HG03095 (cell line): ENCODE results near the gene CD52.

ENCODE experiments used
- ATAC-seq: cut with Tn5 transposase; IDR thresholded peaks from one replicate; pipeline ENCODE4 v1.9.1; 2021; ENCODE audit warnings: moderate library complexity; ENCODE audit not compliant: unreplicated experiment

CD52 gene

DNA sequence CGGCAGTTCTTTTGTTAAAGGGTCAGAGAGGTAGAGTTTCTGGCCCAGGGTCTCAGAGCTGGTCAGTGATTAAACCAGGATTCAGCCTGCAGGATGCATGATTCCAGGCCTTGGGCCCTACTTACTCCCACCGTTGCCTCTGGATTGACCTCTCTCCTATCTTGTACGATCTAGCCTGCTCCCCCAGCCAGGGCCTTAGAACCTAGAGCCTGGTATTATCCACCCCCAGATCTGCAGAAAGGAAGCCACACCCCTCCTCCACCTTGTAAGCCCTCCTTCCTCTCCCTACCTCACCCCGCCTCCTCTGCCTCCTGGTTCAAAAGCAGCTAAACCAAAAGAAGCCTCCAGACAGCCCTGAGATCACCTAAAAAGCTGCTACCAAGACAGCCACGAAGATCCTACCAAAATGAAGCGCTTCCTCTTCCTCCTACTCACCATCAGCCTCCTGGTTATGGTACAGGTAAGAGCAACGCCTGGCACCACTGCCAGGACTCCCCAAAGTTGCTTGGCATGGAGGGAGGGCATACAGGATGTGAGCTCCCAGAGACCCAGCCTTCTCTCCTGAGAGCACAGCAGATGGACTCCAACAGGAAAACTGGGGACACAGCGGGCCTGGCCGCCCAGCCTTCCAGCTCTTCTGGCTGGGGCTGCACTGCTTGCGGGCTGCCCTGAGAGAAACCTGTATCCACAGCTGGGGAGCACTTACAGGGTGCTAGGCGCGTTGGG, at the start of gene CD52:
CD52 (plus strand) TSS at position 347 of the 726 bp plus-strand sequence; CDS start at position 407, 60 bp downstream.
- peak; percentile 37 for ATAC-seq

GRCh38 chr1:26268290-26269197, 49.2 kb upstream of the CD52 start:
- no peak for ATAC-seq

- ATAC-seq, result no peak
These were observed 48.6 kb upstream of the CD52 start for GRCh38 chr1:26269198-26269550.

GRCh38 chr1:26274801-26275425, 42.8 kb upstream of the CD52 start:
- ATAC-seq, result no peak

DNA sequence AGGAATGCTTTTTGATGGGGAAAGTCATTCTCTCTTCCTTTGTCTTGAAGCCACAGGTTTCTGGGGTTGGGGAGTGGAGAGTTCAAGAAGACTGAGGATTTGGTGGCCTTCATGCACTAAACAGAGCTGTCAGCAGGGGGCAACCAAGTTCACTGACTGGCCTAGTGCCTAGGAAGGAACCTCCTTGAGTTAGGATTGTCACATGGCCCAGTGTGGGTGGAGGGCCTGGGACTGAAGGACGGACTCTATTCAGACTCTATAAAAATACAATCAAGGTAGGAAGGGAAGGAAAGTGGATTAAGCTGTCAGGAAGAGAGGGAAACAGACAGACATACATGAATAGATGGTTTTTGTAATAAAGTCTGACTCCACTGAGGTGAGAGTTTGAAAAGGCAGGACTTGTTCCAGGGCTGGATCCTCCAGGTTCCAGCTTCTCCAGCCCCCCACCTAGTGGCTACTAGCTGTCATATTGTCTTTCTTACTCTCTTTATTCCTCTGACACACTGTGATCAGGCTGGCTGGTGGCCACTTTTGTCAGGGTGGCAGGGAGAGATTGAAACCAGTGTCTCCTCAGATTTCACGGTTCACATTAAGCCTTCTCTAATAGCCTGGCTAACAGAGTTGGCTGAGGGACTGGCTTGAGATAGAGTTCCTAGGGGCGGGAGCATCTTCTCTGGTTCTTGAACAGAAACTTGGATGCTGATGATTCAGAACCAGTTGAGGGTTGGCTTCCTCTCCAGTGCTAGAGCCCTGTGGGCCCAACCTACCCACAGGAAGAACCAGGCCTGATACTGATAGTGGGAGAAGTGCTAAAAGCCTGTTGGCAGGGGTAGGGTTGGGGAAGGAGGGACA, 42.0 kb upstream of the CD52 start:
- ATAC-seq, result no peak

DNA sequence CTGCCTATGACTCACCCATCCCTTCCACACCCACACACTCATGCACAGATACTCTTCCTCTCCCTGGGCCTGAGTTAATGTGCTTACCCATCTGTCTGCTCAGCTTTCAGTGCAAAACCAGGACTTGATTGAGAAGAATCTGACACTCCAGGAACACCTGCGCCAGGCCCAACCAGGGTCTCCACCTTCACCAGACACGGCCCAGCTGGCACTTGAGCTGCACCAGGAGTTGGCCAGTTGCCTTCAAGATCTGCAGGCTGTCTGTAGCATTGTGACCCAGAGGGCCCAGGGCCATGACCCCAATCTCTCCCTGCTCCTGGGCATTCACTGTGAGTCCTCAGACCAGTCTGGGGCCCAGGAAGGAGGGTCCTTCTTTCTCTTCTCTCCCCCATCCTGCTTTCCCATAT, 41.3 kb upstream of the CD52 start:
- ATAC-seq, result no peak

GRCh38 chr1:26277261-26277661, 40.5 kb upstream of the CD52 start:
- no peak for ATAC-seq

DNA sequence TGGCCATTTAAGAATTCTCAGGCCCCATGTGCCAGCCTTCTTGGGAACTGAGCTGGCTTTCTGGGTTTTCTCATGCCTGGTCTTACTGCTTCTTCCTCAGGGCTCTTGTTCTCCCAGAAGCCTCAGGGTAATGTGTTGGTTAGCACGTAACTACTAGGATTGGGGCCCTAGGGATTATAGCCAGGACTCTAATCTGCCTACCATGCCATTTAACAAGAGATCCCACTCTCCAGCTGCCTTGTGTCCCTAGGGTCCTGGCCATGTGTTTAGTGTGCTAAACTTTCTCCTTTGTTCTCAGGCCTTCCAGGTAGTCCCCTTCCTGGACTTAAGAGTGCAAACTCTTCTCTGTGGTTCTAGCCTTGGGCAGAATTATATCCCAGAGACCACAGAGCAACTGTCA, 40.0 kb upstream of the CD52 start:
- ATAC-seq, result no peak

DNA sequence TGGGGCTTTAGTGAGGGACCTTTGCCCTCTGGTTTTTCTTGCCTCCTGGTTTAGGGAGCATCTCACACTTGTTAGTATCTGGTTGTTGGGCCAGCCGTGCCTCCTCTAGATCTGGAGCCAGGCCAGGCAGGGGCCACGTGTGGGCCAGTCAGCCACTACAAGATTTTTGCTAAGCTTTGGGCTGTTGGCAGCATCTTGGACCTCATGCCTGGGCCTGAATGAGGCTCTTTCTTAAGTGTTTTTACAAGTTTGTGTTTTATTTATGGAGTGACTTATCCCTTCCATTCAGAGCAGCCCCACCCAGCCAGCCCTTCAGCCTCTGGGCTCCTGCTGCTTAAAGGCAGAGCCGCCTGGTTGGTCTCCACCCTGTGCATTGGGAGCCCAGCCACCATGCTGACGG, 39.5 kb upstream of the CD52 start:
- ATAC-seq, result no peak

DNA sequence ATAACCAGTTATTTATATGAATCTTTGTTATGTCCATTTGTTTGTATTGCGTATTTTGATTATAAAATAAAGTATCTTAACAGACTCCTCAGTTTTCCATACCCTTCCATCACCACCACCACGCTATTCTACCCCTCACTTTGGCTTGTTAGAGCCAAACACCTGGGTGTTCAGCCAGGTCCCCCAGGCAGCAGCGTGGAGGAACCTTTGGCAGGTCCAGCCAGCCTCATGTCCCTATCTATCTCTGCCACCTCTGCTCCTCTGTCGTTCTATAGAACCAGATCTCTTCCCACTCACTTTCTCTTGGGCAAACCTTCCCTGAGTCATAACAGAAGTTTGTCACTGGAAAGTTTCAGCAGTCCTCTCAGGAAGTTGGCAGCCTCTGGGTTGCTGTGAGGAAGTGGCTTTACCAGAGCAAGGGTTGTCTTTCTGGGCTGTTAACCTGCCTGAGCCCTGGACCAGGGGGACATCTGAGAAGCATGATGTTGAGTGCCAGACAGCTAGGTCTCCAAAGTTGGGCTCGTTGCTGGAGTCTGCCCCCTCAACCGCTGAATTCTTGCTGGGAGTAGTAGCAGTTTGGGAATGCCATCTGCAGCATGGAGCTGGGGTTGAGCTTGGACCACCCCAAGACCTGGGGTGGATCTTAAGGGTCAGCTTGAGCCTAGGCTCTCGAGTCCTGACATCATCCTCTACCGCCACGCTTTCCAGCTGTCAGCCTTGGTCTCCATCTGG, 38.9 kb upstream of the CD52 start:
- ATAC-seq, result no peak

DNA sequence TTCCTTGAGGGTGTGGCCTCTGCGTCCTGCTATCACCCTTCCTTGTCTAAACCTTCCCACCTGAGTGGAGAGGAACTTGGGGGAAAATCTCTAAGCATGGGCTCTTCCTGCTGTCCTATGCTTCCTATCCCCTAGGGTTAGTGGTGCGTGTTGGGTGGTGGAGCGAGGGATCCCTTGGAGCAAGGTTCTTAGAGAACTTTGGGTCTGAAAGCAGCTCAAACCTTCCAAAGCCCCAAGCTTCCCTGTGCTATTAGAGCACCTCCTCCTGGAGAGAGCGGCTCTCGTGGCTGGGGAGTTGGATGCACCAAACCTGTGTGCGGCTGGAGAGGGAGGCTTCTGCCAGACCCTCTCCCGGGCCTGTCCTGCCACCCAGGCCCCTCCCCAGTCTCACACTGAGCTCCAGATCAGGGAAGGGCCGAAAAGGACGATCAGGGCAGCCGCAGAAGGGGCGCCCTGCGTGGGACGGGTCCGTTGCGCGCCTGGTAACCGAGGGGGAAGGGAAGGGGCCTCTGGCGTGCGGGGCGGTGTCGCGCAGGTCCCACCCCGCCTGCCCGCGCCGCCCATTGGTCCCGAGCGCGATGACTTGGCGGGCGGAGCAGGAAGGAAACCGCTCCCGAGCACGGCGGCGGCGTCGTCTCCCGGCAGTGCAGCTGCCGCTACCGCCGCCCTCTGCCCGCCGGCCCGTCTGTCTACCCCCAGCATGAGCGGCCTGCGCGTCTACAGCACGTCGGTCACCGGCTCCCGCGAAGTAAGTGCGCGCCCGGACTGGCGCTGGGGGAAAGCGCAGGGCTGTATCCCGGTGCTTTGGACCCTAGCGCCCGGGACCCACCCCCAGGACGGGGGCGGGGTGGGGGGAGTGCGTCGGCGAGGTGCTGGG, 38.1 kb upstream of the CD52 start, which contains the start of gene SH3BGRL3:
SH3BGRL3 (plus strand) TSS at position 631 of the 877 bp plus-strand sequence; CDS start at position 701, 70 bp downstream.
- peak; percentile 65 for ATAC-seq

- ATAC-seq, result no peak
These were observed 37.3 kb upstream of the CD52 start for GRCh38 chr1:26280333-26281042.

DNA sequence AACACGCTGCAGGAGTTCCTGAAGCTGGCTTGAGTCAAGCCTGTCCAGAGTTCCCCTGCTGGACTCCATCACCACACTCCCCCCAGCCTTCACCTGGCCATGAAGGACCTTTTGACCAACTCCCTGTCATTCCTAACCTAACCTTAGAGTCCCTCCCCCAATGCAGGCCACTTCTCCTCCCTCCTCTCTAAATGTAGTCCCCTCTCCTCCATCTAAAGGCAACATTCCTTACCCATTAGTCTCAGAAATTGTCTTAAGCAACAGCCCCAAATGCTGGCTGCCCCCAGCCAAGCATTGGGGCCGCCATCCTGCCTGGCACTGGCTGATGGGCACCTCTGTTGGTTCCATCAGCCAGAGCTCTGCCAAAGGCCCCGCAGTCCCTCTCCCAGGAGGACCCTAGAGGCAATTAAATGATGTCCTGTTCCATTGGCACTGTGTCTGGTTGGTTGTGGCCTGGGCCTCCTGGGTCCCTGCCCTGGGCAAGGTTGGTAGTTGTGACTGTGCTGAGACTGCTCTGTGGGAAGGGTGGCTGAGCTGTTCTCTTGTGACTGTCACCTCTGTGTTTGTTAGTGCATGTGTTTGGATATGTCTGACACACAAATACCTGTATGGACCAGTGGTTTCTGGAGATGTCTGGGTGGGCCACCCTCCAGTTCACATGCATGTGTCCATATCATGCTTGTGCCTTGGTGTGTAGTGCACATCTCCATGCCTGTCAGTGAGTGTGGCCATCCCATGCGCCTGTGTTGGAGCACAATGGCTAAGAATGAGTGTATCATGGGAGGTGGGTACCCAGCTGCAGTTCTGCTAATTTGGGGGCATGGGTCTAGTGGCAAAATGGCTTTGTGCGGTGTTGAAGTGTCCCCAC, 36.4 kb upstream of the CD52 start:
- ATAC-seq, result no peak

DNA sequence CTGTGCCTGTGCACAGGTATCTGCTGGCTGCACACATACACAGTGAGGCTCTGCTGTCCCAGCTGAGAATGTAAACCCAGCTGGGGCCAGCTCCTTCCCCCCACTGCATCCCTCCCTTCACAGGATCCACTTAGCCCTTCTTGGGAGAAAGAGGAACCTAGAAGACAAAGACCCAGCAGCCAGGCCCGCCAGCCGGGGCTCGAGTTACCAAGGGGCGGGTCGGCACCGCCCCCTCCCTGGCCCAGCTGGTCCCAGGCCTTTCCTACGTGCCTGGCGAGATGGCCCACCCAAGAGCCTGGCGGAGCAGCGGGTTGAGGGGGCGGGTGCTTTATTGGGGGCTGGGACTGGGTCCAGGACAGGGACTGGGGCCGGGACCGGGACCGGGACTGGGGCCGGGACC, 35.8 kb upstream of the CD52 start:
- no peak for ATAC-seq

- ATAC-seq, result no peak
These were observed 35.3 kb upstream of the CD52 start for GRCh38 chr1:26282401-26282918.

GRCh38 chr1:26283279-26283853, 34.4 kb upstream of the CD52 start:
- ATAC-seq, result no peak
